ENCODE data around the gene CLEC16A. TPM values are rescaled to one million over a fixed set of nuclear protein-coding genes. Genes with fewer than 3 reads are reported as not detected.

CLEC16A gene
- total RNA-seq, 1 experiment from 2014 or later, result 13.4 TPM

DNA sequence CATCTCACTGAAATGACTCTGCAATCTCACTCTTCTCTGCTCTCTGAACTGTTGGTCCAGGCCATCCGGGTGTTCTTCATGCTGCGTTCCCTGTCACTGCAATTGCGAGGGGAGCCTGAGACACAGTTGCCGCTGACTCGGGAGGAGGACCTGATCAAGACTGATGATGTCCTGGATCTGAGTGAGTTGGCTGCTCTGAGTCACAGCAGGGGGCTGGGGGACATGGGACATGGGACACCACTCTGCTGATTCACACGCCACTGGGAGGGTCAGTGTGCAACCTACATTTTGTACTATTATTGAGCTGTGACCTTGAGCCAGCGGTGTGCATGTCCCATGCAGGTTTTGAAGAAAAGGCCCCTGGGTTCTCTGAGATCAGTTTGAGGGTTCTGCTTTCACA, 116.5 kb downstream of the CLEC16A start:
- DNase-seq (ENCODE audit: low read depth), result no peak

- DNase-seq (ENCODE audit: low read depth), result no peak
Measured at GRCh38 chr16:11061629-11062270, 117.4 kb downstream of the CLEC16A start.

DNA sequence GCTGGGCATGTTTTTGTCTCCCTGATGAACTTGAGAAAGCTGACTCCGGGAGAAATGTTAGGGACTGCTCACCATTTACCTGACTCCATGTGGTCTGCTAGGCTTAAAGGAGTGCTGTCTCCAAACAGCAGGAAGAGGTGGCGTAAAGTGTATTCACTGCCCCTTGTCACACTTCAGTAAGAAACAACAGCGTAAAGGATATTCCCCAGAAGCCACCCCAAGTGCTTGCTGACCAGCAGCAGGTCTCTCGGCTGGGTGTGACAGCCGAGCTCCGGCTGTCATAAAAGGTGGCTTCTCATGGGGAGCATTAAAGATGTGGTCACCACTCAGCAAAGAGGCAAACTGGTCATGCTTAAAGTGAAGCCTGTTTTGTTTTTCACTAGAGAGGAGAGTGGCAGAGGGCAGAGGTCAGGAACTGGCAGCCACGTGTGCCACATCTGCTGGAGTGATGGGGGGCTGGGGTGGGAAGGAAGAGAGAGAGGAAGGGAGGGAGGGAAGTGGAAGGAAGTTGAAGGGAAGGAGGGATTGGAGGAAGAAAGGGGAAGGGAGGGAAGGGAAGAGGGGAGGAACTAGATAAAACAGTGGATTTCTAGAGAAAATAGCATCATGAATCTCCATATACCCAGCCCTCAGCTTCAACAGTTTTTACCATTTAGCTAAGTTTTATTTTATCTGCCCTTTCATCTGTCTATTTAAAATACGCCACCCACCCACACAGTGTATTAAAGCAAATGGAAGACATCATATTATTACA, 119.3 kb downstream of the CLEC16A start:
- DNase-seq (ENCODE audit: low read depth), result no peak

DNA sequence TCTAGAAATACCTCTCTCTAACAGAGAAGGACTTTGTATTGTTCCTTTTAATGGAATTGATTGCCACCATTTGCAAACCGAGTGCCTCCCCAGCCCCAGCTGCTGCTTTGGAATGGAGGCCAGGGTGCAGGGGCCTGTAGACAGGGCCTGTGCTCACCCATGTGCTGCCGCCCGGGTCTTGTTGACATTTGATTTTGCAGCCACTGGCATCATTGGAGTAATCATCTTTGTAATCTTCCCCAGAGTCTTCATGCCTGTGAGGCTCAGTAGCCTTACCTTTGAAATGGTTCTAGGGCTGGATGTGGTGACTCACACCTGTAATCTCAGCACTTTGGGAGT, 119.8 kb downstream of the CLEC16A start:
- DNase-seq (ENCODE audit: low read depth), result no peak

DNA sequence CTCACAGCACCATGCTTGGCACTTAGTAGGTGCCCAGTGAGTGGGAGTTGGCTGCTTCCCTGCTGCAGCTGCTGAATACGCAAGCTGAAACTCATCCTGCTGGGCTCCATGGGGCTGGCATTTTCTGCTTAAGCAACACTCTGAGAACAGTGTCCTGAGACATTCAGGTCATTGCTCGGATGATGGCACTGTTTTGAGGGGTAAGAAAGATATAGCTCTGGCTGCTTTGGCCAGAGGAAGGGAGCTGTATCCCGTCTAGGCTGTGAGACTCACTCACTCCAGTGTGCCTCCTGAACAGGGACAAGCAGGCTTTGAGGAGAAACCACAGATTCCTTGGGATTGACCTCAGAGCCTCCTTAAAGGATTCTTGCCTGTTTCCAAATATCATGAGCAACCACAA, 120.5 kb downstream of the CLEC16A start:
- DNase-seq (ENCODE audit: low read depth), result peak; percentile 28

- no peak for DNase-seq (ENCODE audit: low read depth)
Measured at GRCh38 chr16:11066261-11066870, 122.0 kb downstream of the CLEC16A start.

DNA sequence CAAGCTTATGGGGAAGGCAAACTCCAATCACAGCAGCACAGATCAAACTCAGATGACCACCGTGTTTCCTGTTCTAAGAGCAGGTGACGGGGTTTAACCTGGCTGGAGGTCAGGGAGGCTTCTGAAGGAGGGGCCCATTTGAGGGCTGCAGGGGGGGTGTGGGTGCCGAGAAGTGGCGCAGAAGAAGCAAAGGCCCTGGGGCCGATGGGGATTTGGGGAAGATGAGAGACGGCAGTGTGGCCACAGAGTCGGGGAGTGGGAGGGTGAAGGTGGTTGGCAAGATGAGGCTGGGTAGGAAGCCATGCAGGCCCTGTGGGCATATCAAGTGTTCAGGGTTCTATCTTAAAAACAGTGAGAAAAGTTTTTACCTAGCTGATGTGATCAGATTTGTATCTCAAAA, 122.9 kb downstream of the CLEC16A start:
- no peak for DNase-seq (ENCODE audit: low read depth)

- no peak for DNase-seq (ENCODE audit: low read depth)
Measured at GRCh38 chr16:11067697-11068141, 123.4 kb downstream of the CLEC16A start.

DNA sequence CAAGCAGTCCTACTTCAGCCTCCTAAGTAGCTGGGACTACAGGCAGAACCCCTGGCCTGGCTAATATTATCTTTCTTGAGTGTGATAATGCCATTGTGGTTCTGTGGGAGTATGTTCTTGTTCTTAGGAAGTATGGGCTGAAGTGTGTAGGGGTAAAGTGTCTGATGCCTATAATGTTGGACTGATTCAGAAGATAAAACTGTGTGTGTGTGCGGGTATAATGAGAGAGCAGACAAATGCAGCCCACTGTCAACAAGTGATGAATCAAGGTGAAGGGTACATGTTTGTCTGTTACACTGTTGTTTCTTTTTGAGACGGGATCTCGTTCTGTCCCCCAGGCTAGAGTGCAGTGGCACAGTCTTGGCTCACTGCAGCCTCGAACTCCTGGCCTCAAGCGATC, 127.5 kb downstream of the CLEC16A start:
- DNase-seq (ENCODE audit: low read depth), result no peak

- DNase-seq (ENCODE audit: low read depth), result no peak
Measured at GRCh38 chr16:11072420-11073153, 128.2 kb downstream of the CLEC16A start.

- no peak for DNase-seq (ENCODE audit: low read depth)
Measured at GRCh38 chr16:11073407-11073999, 129.1 kb downstream of the CLEC16A start.

DNA sequence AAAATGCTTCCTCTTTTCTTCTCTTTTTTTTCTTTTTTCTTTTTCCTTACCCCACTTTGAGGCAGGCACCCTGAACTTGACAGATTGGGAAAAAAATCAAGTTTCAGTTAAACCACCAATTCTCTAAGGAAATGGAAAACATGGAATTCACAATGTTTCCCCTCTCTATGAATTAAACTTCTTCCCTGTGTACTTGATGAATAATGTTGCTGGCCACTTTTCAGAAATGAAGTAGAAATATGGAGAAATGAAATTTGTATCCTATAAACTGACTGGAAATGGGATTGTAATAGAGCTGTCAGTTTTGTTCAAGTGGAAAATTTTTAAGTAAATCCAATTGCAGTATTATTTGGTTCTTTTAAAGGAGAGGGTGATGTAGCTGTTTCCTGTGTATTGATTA, 129.8 kb downstream of the CLEC16A start:
- no peak for DNase-seq (ENCODE audit: low read depth)

DNA sequence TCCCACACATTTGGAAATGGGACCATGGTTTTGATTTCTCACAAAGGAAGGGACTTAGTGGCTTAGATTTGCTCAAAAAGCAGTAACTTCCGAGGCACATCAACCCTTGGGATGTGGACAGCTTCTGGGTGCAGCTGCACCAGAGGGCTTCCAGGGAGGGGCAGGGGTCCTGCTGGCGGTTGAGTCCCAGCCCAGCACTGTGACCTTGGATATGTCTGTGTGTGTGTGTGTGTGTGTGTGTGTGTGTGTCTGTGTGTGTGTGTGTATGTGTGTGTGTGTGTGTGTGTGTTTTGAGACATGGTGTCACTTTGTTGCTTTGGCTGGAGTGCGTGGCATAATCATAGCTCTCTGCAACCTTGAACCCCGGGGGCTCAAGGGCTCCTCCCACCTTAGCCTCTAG, 130.8 kb downstream of the CLEC16A start:
- no peak for DNase-seq (ENCODE audit: low read depth)

- no peak for DNase-seq (ENCODE audit: low read depth)
Measured at GRCh38 chr16:11076259-11077018, 132.1 kb downstream of the CLEC16A start.

DNA sequence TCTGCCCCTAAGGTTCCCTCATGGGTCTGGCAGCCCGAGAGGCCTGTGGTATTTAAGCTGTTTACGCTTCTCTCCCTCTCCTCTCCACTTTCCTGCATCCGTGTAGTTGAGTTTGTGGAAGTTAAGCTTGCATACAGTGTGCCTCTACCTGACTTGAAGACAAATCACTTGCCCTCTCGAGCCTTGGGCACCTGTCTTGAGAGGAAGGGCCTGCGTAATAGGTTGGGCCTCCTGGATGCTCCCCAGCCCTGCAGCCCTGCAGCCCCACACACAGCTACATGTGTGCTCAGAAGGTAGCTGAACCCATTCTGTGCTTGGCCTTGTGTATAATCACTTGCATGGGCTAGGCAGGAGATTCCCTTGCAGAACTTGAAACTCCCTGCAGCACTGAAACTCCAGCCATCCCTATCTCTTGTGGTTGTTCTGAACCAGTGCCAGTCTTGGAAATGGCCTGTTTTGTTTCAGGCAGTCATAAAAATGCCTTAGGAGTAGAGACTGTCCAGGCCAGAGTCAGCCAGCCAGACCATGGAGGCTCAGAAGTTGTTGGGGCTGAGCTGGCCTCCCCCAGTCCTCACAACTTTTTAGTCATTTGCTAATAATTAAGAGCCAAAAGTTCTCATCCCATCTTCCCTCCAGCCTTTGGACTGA, 134.6 kb downstream of the CLEC16A start:
- DNase-seq (ENCODE audit: low read depth), result peak; percentile 41

- DNase-seq (ENCODE audit: low read depth), result peak; percentile 81
Measured at GRCh38 chr16:11079652-11080187, 135.4 kb downstream of the CLEC16A start.

- DNase-seq (ENCODE audit: low read depth), result no peak
Measured at GRCh38 chr16:11080327-11080967, 136.1 kb downstream of the CLEC16A start.

- DNase-seq (ENCODE audit: low read depth), result no peak
Measured at GRCh38 chr16:11080999-11081630, 136.8 kb downstream of the CLEC16A start.

All from LHCN-M2 (cell line).